ENCODE data around the gene SMAD1.
"Not testable (repeated sequence)": the region's sequence is repeated elsewhere in the genome, so short reads cannot be mapped to it uniquely, and the experiment has no call there.

Gene SMAD1

GRCh38 chr4:145566086-145566708, 84.5 kb downstream of the SMAD1 start:
- DNase-seq: no peak

GRCh38 chr4:145566768-145567167, 85.1 kb downstream of the SMAD1 start:
- no peak for DNase-seq

- DNase-seq: no peak
These were observed 85.9 kb downstream of the SMAD1 start for GRCh38 chr4:145567516-145567915.

- DNase-seq: not testable (repeated sequence)
These were observed 92.9 kb downstream of the SMAD1 start for GRCh38 chr4:145574546-145574945.

GRCh38 chr4:145580906-145581305, 99.3 kb downstream of the SMAD1 start:
- no peak for DNase-seq

GRCh38 chr4:145583191-145584055, 101.8 kb downstream of the SMAD1 start:
- DNase-seq: no peak

GRCh38 chr4:145587088-145587754, 105.6 kb downstream of the SMAD1 start:
- no peak for DNase-seq

GRCh38 chr4:145589381-145589780, 107.7 kb downstream of the SMAD1 start:
- not testable (repeated sequence) for DNase-seq

- no peak for DNase-seq
These were observed 108.5 kb downstream of the SMAD1 start for GRCh38 chr4:145589916-145590702.

- DNase-seq: no peak
These were observed 120.6 kb downstream of the SMAD1 start for GRCh38 chr4:145602129-145602760.

GRCh38 chr4:145605941-145606340, 124.3 kb downstream of the SMAD1 start:
- no peak for DNase-seq
